Measurements from ENCODE around the gene ASPSCR1. TPM values are rescaled to one million over a fixed set of nuclear protein-coding genes. Genes with fewer than 3 reads are reported as not detected.

Gene ASPSCR1
- total RNA-seq, 1 donor from 2014 or later = 27.5 TPM

DNA sequence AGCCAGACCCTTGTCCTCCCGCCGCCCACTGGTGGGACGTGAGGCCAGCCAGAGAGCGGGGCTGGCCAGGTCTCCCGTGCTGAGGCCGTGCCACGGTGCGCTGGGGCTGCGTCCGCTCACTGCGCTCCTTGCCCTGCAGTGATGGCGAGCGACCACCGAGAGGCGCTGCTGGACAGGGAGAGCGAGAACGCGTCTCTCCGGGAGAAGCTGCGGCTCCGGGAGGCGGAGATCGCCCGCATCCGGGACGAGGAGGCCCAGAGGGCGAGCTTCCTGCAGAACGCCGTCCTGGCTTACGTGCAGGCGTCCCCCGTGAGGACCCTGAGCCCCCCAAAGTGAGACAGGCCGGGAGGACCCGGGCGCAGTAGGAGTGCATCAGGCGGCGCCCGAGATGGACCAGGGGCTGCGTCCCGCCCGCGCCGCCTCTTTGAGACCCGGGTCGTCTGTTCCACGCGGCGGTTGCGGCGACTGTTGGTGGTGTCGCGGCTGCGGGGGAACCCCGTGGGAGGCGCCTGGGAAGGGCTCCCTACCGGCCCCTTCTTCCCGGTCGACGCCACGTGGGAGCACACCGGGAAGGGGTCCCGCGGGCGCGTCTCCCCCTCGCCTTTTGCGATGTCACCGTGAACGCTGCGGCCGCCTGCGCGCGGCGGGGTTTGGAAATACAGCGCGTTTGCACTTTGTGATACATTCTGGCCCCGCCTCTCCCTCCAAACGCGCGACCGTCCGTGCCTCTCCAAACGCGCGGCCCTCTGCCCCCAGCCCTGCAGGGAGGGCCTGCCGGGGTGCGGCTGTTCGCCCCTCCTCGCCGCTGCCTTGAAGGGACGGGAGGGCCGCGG, 53.3 kb downstream of the ASPSCR1 start:
- intact Hi-C loops (cut with micrococcal nuclease) = loop anchor here (5.0 kb wide), 1 partner anchor 117 kb away; no protein-coding TSS in a partner anchor
- Histone ChIP-seq H3K4me1 (peaks cover 33% of the 10 kb centered on the region), H3K4me3 (peak overlapping the region; percentile 68), H3K27me3 (ENCODE audit: low read depth) (peaks cover 9% of the 10 kb centered on the region), H3K9me3 (replicated peaks) (no peaks in the 10 kb centered on the region), H3K36me3 (no peaks in the 10 kb centered on the region), H3K27ac (replicated peaks) (no peak overlapping the region)
- DNase-seq = peak; percentile 81
- TF ChIP-seq, protein P1, sequence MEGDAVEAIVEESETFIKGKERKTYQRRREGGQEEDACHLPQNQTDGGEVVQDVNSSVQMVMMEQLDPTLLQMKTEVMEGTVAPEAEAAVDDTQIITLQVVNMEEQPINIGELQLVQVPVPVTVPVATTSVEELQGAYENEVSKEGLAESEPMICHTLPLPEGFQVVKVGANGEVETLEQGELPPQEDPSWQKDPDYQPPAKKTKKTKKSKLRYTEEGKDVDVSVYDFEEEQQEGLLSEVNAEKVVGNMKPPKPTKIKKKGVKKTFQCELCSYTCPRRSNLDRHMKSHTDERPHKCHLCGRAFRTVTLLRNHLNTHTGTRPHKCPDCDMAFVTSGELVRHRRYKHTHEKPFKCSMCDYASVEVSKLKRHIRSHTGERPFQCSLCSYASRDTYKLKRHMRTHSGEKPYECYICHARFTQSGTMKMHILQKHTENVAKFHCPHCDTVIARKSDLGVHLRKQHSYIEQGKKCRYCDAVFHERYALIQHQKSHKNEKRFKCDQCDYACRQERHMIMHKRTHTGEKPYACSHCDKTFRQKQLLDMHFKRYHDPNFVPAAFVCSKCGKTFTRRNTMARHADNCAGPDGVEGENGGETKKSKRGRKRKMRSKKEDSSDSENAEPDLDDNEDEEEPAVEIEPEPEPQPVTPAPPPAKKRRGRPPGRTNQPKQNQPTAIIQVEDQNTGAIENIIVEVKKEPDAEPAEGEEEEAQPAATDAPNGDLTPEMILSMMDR (IDR thresholded peaks at IDR 0.05; ENCODE audit: borderline replicate concordance) = peak; percentile 95

DNA sequence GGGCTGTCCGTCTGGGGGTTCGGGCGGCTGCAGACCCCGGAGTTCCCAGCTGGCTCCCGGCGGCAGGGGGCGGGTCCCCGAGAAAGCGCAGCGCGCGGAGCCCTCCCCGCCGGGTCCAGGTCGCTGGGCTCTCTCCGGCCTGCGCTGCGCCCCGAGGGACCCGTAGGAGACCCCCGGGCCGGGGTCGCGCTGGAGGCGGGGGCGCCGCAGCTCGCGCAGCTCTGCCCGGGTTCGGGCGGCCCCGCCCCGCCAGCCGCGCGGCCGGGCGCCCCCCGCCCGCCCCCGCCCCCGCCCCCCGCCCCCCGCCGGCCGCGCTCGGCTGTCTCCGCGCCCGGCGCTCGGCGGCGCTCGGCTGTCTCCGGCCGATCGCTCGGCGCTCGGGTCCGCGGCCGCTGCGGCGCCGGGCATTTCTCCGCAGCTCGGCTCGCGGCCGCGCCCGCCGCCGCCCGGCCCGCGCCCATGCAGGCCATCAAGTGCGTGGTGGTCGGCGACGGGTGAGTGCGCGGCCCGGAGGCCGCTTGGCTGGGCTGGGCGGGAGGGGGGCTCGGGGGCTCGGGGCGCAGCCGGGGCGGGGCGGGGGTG, 54.0 kb downstream of the ASPSCR1 start, which contains the start of gene RAC3:
Gene RAC3, plus strand, starts transcription at position 376 of the 582 bp plus-strand sequence. Its CDS starts 84 bp downstream, at position 460.
- no peak within 1 kb of the TSS for H3K27ac ChIP-seq (replicated peaks)
- intact Hi-C loops (cut with micrococcal nuclease) = loop anchor here (5.0 kb wide), 1 partner anchor 116 kb away; no protein-coding TSS in a partner anchor
- H3K4me1 ChIP-seq = peaks cover 40% of the 10 kb centered on the region

GRCh38 chr17:82031885-82032627, 54.6 kb downstream of the ASPSCR1 start:
- H3K27me3 ChIP-seq (ENCODE audit: low read depth) = peaks cover 9% of the 10 kb centered on the region
- TF ChIP-seq, protein P1 (IDR thresholded peaks at IDR 0.05; ENCODE audit: borderline replicate concordance) = no peak
- no peaks in the 10 kb centered on the region for H3K9me3 ChIP-seq (replicated peaks)
- no peak for DNase-seq
- intact Hi-C loops (cut with micrococcal nuclease) = loop anchor here (5.0 kb wide), 1 partner anchor 115 kb away; no protein-coding TSS in a partner anchor
- peak overlapping the region; percentile 52 for H3K4me3 ChIP-seq
- H3K27ac ChIP-seq (replicated peaks) = no peak overlapping the region
- no peaks in the 10 kb centered on the region for H3K36me3 ChIP-seq
- peaks cover 47% of the 10 kb centered on the region for H3K4me1 ChIP-seq

More for the DNA sequence above, 54.0 kb downstream of the ASPSCR1 start, which contains the start of gene RAC3:
- no peaks in the 10 kb centered on the region for H3K9me3 ChIP-seq (replicated peaks)
- H3K27me3 ChIP-seq (ENCODE audit: low read depth) = peaks cover 9% of the 10 kb centered on the region
- no peak for DNase-seq
- TF ChIP-seq, protein P1 (IDR thresholded peaks at IDR 0.05; ENCODE audit: borderline replicate concordance) = no peak
- H3K4me3 ChIP-seq = peak within 1 kb of the TSS; percentile 68
- H3K36me3 ChIP-seq = no peaks in the 10 kb centered on the region

DNA sequence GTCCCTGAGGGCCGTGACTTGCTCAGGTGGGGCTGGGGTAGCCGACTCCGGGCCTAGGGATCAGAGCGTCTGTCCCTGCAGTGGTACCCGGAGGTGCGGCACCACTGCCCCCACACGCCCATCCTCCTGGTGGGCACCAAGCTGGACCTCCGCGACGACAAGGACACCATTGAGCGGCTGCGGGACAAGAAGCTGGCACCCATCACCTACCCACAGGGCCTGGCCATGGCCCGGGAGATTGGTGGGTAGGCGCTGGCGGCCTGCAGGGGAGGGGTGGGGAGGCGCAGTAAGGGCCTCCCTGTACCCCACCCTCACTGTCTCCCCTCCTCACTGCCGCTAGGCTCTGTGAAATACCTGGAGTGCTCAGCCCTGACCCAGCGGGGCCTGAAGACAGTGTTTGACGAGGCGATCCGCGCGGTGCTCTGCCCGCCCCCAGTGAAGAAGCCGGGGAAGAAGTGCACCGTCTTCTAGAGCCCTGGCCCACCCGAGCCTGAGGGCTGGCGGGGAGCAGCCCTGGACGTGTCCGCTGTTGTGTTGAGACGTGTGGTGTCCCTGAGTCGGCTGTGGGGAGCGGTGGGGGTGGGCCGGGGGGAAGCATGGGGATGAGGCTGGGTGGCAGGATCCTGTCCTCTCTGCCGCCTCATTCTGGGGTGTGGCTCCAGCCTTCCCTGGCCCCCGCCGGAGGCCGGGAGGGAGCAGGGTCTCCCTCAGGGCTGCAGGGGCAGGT, 56.1 kb downstream of the ASPSCR1 start:
- H3K4me3 ChIP-seq = no peak overlapping the region
- H3K36me3 ChIP-seq = no peaks in the 10 kb centered on the region
- no peaks in the 10 kb centered on the region for H3K9me3 ChIP-seq (replicated peaks)
- H3K27ac ChIP-seq (replicated peaks) = no peak overlapping the region
- intact Hi-C loops (cut with micrococcal nuclease) = loop anchor here (5.0 kb wide), 1 partner anchor 114 kb away; no protein-coding TSS in a partner anchor
- DNase-seq = no peak
- H3K4me1 ChIP-seq = peaks cover 52% of the 10 kb centered on the region
- H3K27me3 ChIP-seq (ENCODE audit: low read depth) = peaks cover 9% of the 10 kb centered on the region
- TF ChIP-seq, protein P1 (IDR thresholded peaks at IDR 0.05; ENCODE audit: borderline replicate concordance) = no peak

Data from left ventricle myocardium inferior (tissue), 1 donor.